Adrenal gland (tissue), 12 donors: ENCODE measurements around the gene FIGNL2. TPM values are rescaled to one million over a fixed set of nuclear protein-coding genes. Genes with fewer than 3 reads are reported as not detected.

Experiments used
- DNase-seq, 7 donors: peaks; one replicate each; pipeline ENCODE4 v3.0.0-alpha.2; 2019 to 2020
- H3K27ac ChIP-seq, 5 donors: fragments of 200-600 bp; sonication (generic) in 4 of 5; 1 replicate in 3 of 5; 2 replicates in 2 of 5; pipeline versions ENCODE4 v1.5.1 to v1.8.0; 2016 to 2020; ENCODE audit warnings: mild to moderate bottlenecking in 1 of 5
- H3K27me3 ChIP-seq: fragments of 200-600 bp; 2 replicates; pipeline ENCODE4 v1.8.0; 2021
- H3K36me3 ChIP-seq, 2 donors: fragments of 200-600 bp; replicated peaks in 1 of 2; 1 replicate in 1 of 2; 2 replicates in 1 of 2; pipeline versions ENCODE4 v1.5.1 to v1.8.0; 2018 to 2022
- H3K4me1 ChIP-seq, 2 donors: fragments of 200-600 bp; replicated peaks in 1 of 2; 1 replicate in 1 of 2; 2 replicates in 1 of 2; pipeline versions ENCODE4 v1.5.1 to v1.8.0; 2018 to 2021
- H3K4me3 ChIP-seq, 4 donors: fragments of 200-600 bp; sonication (generic) in 3 of 4; one replicate each; pipeline ENCODE4 v1.5.1; 2016 to 2018
- H3K9me3 ChIP-seq, 3 donors: fragments of 200-600 bp; sonication (generic) in 1 of 3; replicated peaks in 1 of 3; 1 replicate in 2 of 3; 2 replicates in 1 of 3; pipeline versions ENCODE4 v1.5.1 to v1.8.0; 2016 to 2021
- CTCF ChIP-seq, 6 experiments: fragments of 450-650 bp in 4 of 6; fragments of 200-600 bp in 2 of 6; sonication (generic) in 1 of 6; IDR thresholded peaks; 1 replicate in 5 of 6; 2 replicates in 1 of 6; pipeline versions ENCODE4 v1.5.1 to v1.8.0; 2016 to 2021; ENCODE audit warnings: antibody characterized with exemption in 6 of 6, mild to moderate bottlenecking in 2 of 6, moderate library complexity in 1 of 6
- POLR2A ChIP-seq, 2 donors: fragments of 450-650 bp; IDR thresholded peaks; one replicate each; pipeline ENCODE4 v1.6.1; 2017; ENCODE audit warnings: antibody characterized with exemption in 2 of 2, mild to moderate bottlenecking in 2 of 2, moderate library complexity in 1 of 2
- WGBS, 4 donors: extraction: QIAGEN DNeasy Blood & Tissue Kit in 2 of 4; methylation state at CpG; one replicate each; pipeline versions ENCODE4 v1.1.5 to v1.1.7; 2013 to 2017; 5-methylcytosine and 5-hydroxymethylcytosine counted together
- intact Hi-C, 2 donors: fragments of 100-400 bp; cut with DNase I; formaldehyde crosslinking; loops; one replicate each; pipeline versions ENCODE4 v1.14.1 to v1.15.0; 2022 to 2023
- polyA plus RNA-seq, 3 donors: library from polyadenylated mRNA; stranded (reverse); fragments of 200-250 nt in 2 of 3; fragments of 350-450 nt in 1 of 3; fragmentation: Illumina TruSeq in 1 of 3; extraction: RNeasy Lipid Tissue Mini Kit (QIAGEN cat#74804) in 1 of 3; gene quantifications; one replicate each; pipeline ENCODE4 v1.2.3, GENCODE V29; 2013 to 2014
- total RNA-seq, 9 donors: library from RNA; depleted of rRNA in 4 of 9; stranded (reverse); fragments of >200 nt in 4 of 9; fragments of 120-200 nt in 1 of 9; fragmentation: NEBNext Ultra II Directional in 1 of 9; extraction: Animal tissue kit (Norgen Biotek cat#: 25700) in 1 of 9; gene quantifications; one replicate each; pipeline versions ENCODE4 v1.1.0 to v1.2.4, GENCODE V29; 2013 to 2023
- donor health status: healthy with polysubstance abuse.
- donor health status: Bipolar disorder and iron deficiency.
- donor health status: DM: yes; HTN: yes; CAD: no.
- donor health status: DM: no; HTN: no; CAD: no.
- donor health status: DM: no; HTN: no; CAD: no.
- donor health status: DM: yes; HTN: yes; CAD: no.

FIGNL2 gene
- total and polyA plus RNA-seq, 12 donors: 0.04 to 0.32 (median 0.25) TPM; not detected in 1

- peaks cover 6 to 11% of the 10 kb centered on the region in 2 donors for H3K4me1 ChIP-seq
- intact Hi-C loops: no loop called here
- H3K4me3 ChIP-seq: peak overlapping the region in 1 of 4 donors; percentile 59
- WGBS, 4 donors: 5 to 20% (median 9%) methylated on average over 20 to 67 of the region's 67 CpGs
- H3K9me3 ChIP-seq: no peaks in the 10 kb centered on the region
- no peak for DNase-seq
- TF ChIP-seq POLR2A (IDR thresholded peaks at IDR 0.05): no peak
- TF ChIP-seq CTCF (IDR thresholded peaks at IDR 0.05): no peak
- peaks cover 7% of the 10 kb centered on the region for H3K27me3 ChIP-seq
- no peaks in the 10 kb centered on the region for H3K36me3 ChIP-seq
- H3K27ac ChIP-seq: no peak overlapping the region
Measured at GRCh38 chr12:51868821-51869495, 20.4 kb upstream of the FIGNL2 start.

GRCh38 chr12:51867796-51868428 is 19.4 kb upstream of the FIGNL2 start:
- H3K27me3 ChIP-seq: peaks cover 12% of the 10 kb centered on the region
- intact Hi-C loops: no loop called here
- H3K27ac ChIP-seq: no peak overlapping the region
- H3K4me3 ChIP-seq: no peak overlapping the region
- no peaks in the 10 kb centered on the region for H3K9me3 ChIP-seq
- DNase-seq: no peak
- no peak for TF ChIP-seq CTCF (IDR thresholded peaks at IDR 0.05)
- no peaks in the 10 kb centered on the region for H3K36me3 ChIP-seq
- WGBS, 4 donors: 88 to 95% (median 93%) methylated on average over 12 of the region's 12 CpGs
- H3K4me1 ChIP-seq: peaks cover 6 to 15% of the 10 kb centered on the region in 2 donors

- Histone ChIP-seq H3K9me3 (no peaks in the 10 kb centered on the region), H3K4me3 (no peak overlapping the region), H3K27ac (no peak overlapping the region), H3K36me3 (no peaks in the 10 kb centered on the region), H3K4me1 (peaks cover 6 to 15% of the 10 kb centered on the region in 2 donors), H3K27me3 (peaks cover 12% of the 10 kb centered on the region)
- no peak for DNase-seq
- intact Hi-C loops: no loop called here
- TF ChIP-seq POLR2A (IDR thresholded peaks at IDR 0.05): no peak
- no peak for TF ChIP-seq CTCF (IDR thresholded peaks at IDR 0.05)
Measured at GRCh38 chr12:51867371-51867770, 18.9 kb upstream of the FIGNL2 start.

- no peaks in the 10 kb centered on the region for H3K36me3 ChIP-seq
- peaks cover 6 to 15% of the 10 kb centered on the region in 2 donors for H3K4me1 ChIP-seq
- intact Hi-C loops: no loop called here
- H3K27ac ChIP-seq: no peak overlapping the region
- H3K27me3 ChIP-seq: peaks cover 12% of the 10 kb centered on the region
- no peak overlapping the region for H3K4me3 ChIP-seq
- DNase-seq: no peak
- no peak for TF ChIP-seq CTCF (IDR thresholded peaks at IDR 0.05)
- no peak for TF ChIP-seq POLR2A (IDR thresholded peaks at IDR 0.05)
- WGBS, 4 donors: 89 to 98% (median 93%) methylated on average over 8 of the region's 8 CpGs
- H3K9me3 ChIP-seq: no peaks in the 10 kb centered on the region
Measured at GRCh38 chr12:51866762-51867161, 18.2 kb upstream of the FIGNL2 start.
